ENCODE data around the gene FAM193B. TPM values are rescaled to one million over a fixed set of nuclear protein-coding genes. Genes with fewer than 3 reads are reported as not detected.
A peak's percentile ranks its signal among the peaks of the same experiment; 100 is the strongest.

The FAM193B gene
- total and polyA plus RNA-seq, 9 of the 15 experiments (the other 6 are each of a cell fraction or from before 2014, with no cell fraction given): 4.4 to 76.4 (median 37.3) TPM

- TF ChIP-seq RCOR1 (IDR thresholded peaks at IDR 0.05; ENCODE audit: borderline replicate concordance in 1 of 2, low read depth in 2 of 2, low read length in 2 of 2): peak in 1 of 2 experiments; percentile 62; a peak in 2 of 4 replicates
- TF ChIP-seq KDM1A (IDR thresholded peaks at IDR 0.05): no peak
- TF ChIP-seq ZNF609 (CRISPR knock-in tag; IDR thresholded peaks at IDR 0.05; ENCODE audit: borderline replicate concordance): no peak
- 0 out of 2 replicates have a peak, but pooled peaks have one; percentile 11 for TF ChIP-seq FOSL1 (tag; conservative IDR thresholded peaks at IDR 0.05)
- TF ChIP-seq MAFF (IDR thresholded peaks at IDR 0.05; ENCODE audit: low read length): no peak
- 0 out of 2 replicates have a peak, but pooled peaks have one; percentile 13 for TF ChIP-seq FOXO4 (CRISPR knock-in tag; IDR thresholded peaks at IDR 0.05)
- TF ChIP-seq ZNF174 (CRISPR knock-in tag; IDR thresholded peaks at IDR 0.05): no peak
- TF ChIP-seq DEAF1 (CRISPR knock-in tag; IDR thresholded peaks at IDR 0.05): no peak
- TF ChIP-seq RUNX1 (IDR thresholded peaks at IDR 0.05; ENCODE audit: low read depth): no peak
- no peak for TF ChIP-seq CEBPB (tag; IDR thresholded peaks at IDR 0.05)
- no peak for TF ChIP-seq TSC22D4 (tag; IDR thresholded peaks at IDR 0.05)
- no peak for TF ChIP-seq SLC30A9 (CRISPR knock-in tag; IDR thresholded peaks at IDR 0.05)
- TF ChIP-seq ZNF311 (CRISPR knock-in tag; IDR thresholded peaks at IDR 0.05): no peak
- TF ChIP-seq ZNF778 (CRISPR knock-in tag; IDR thresholded peaks at IDR 0.05): no peak
- no peak for TF ChIP-seq CREM (IDR thresholded peaks at IDR 0.05; ENCODE audit: low read depth)
- 0 out of 2 replicates have a peak, but pooled peaks have one; percentile 52 for TF ChIP-seq TOE1 (IDR thresholded peaks at IDR 0.05; ENCODE audit: borderline replicate concordance)
- 0 out of 2 replicates have a peak, but pooled peaks have one; percentile 45 for TF ChIP-seq TOE1 (CRISPR knock-in tag; IDR thresholded peaks at IDR 0.05; ENCODE audit: borderline replicate concordance, low read depth)
- peak; percentile 67 to 73 for TF ChIP-seq NRF1 (conservative IDR thresholded peaks at IDR 0.05 in 1 of 2, IDR thresholded peaks at IDR 0.05 in 1 of 2)
- no peak for TF ChIP-seq IFI16 (CRISPR knock-in tag; IDR thresholded peaks at IDR 0.05)
- no peak for TF ChIP-seq NCOR1 (IDR thresholded peaks at IDR 0.05)
- no peak for TF ChIP-seq CAMTA2 (CRISPR knock-in tag; conservative IDR thresholded peaks at IDR 0.05)
Observed at GRCh38 chr5:177599731-177600507, 45.6 kb upstream of the FAM193B start, which contains the start of gene B4GALT7 (continued).

Measured in K562 (cell line).